SH-SY5Y (cell line): ENCODE measurements around the gene KCNK16.

Source experiments
- GATA2 ChIP-seq: IDR thresholded peaks from 2 replicates; pipeline ENCODE4 v1.6.1; 2011; ENCODE audit warnings: mild to moderate bottlenecking, low read depth, low read length
- GATA3 ChIP-seq: IDR thresholded peaks from 2 replicates; pipeline ENCODE4 v1.6.1; 2011; ENCODE audit warnings: low read depth, mild to moderate bottlenecking, low read length, moderate library complexity

DNA sequence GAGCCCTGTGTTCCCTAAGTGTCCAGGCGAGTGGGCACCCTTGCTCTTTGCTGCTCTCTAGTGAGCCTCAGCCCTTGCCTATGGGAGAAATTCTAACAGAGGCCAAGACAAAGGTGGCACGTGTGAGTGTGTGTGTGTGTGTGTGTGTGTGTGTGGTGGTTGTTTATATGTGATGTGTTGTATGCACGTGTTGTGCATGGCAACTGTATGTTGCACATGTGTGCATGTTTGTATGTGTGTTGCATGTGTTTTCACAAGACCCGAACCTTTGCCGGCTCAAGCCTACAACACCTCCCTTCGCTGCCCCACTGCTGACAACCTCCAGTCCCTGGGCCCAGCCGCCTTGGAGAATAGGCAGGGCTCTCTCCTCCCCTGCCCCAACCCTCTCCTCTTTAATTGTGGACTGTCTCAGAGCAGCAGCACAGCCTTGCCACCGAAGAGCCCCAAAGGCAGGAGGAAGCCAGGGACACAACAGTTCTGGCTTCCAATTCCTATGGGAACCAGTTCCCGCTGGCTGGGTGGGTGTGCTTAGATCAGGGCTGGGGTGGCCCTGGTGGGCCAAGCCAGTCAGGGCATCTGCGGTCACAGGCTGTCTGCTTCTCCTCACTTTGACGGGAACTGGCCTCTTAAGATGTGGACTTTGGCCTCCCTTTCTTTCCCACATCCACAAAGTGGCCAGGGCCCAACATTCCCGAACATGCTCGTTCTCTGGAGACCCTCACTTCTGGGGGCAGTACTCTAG is 2.7 kb downstream of the KCNK16 start:
- TF ChIP-seq GATA2 (no peak), GATA3 (no peak)
